K562 (cell line): ENCODE measurements around the gene SENP7. TPM values are rescaled to one million over a fixed set of nuclear protein-coding genes. Genes with fewer than 3 reads are reported as not detected.
A peak's percentile ranks its signal among the peaks of the same experiment; 100 is the strongest.

Experiments
- FOXM1 ChIP-seq, 2 experiments: fragments of 450-650 bp in 1 of 2; sonication (generic) in 1 of 2; formaldehyde crosslinking in 1 of 2; IDR thresholded peaks; 2 replicates each; pipeline versions ENCODE4 v1.6.1 to v1.9.0; 2017 to 2022; ENCODE audit warnings: low read depth in 2 of 2, mild to moderate bottlenecking in 2 of 2, missing genetic modification reagents in 1 of 2, moderate library complexity in 1 of 2
- HCFC1 ChIP-seq: IDR thresholded peaks from 2 replicates; pipeline ENCODE4 v1.6.1; 2012; ENCODE audit warnings: low read depth, low read length, improper control_type of control experiment
- MAFG ChIP-seq: fragments of 450-650 bp; conservative IDR thresholded peaks from 2 replicates; pipeline ENCODE4 v1.6.1; 2016; ENCODE audit warnings: missing genetic modification characterization, missing compliant biosample characterization
- MYBL2 ChIP-seq, 2 experiments: fragments of 450-650 bp in 1 of 2; sonication (generic) in 1 of 2; formaldehyde crosslinking in 1 of 2; IDR thresholded peaks; 2 replicates each; pipeline versions ENCODE4 v1.6.1 to v1.8.1; 2017 to 2022; ENCODE audit warnings: borderline replicate concordance in 1 of 2, inconsistent platforms in 1 of 2, low read depth in 1 of 2, mild to moderate bottlenecking in 1 of 2, missing genetic modification reagents in 1 of 2, moderate library complexity in 1 of 2
- SIRT6 ChIP-seq: IDR thresholded peaks from one replicate; pipeline ENCODE4 v1.6.1; 2012; ENCODE audit warnings: low read depth, mild to moderate bottlenecking, control low read depth, inconsistent platforms, low read length, moderate library complexity
- TCF3 ChIP-seq: sonication (generic); formaldehyde crosslinking; IDR thresholded peaks from 2 replicates; pipeline ENCODE4 v1.4.0; 2020; ENCODE audit warnings: mild to moderate bottlenecking, missing genetic modification reagents
- YY1 ChIP-seq, 3 experiments: IDR thresholded peaks; 2 replicates each; pipeline ENCODE4 v1.6.1; 2011; ENCODE audit warnings: low read length in 2 of 3, mild to moderate bottlenecking in 2 of 3, moderate library complexity in 2 of 3, borderline replicate concordance in 1 of 3, control low read depth in 1 of 3, low read depth in 1 of 3; ENCODE audit not compliant: insufficient read depth in 3 of 3, insufficient replicate concordance in 2 of 3, control insufficient read depth in 1 of 3, insufficient read length in 1 of 3; ENCODE audit errors: extremely low read depth in 1 of 3
- ZEB2 ChIP-seq: fragments of 450-650 bp; IDR thresholded peaks from 2 replicates; pipeline ENCODE4 v1.6.1; 2016
- ZNF431 ChIP-seq: sonication (generic); formaldehyde crosslinking; IDR thresholded peaks from 2 replicates; pipeline ENCODE4 v1.8.0; 2022; ENCODE audit warnings: mild to moderate bottlenecking, missing genetic modification reagents
- polyA plus RNA-seq, 8 experiments: library from polyadenylated mRNA; depleted of rRNA in 4 of 8; stranded (reverse) in 5 of 8; unstranded in 3 of 8; fragments of >200 nt; fragmentation: Nextera tagmentation in 2 of 8; fragmentation: Illumina TruSeq in 1 of 8; extraction: Ambion mirVana in 2 of 8; extraction: Trizol in 1 of 8; gene quantifications; 2 replicates each; pipeline versions ENCODE4 v1.2.1 to v1.2.3, GENCODE V29; 2011 to 2014; ENCODE audit warnings: inconsistent platforms in 1 of 8, missing spikeins in 1 of 8
- total RNA-seq, 7 experiments: library from RNA; depleted of rRNA in 6 of 7; stranded (reverse); fragments of >200 nt in 6 of 7; fragmentation: Illumina TruSeq in 2 of 7; extraction: Trizol in 2 of 7; gene quantifications; 2 replicates each; pipeline versions ENCODE4 v1.2.1 to v1.2.3, GENCODE V29; 2011 to 2021; ENCODE audit warnings: low replicate concordance in 1 of 7
- TF ChIP-seq, protein P1 (sequence below), 2 experiments: fragments of 450-650 bp; IDR thresholded peaks; 2 replicates each; pipeline ENCODE4 v1.6.1; 2016
- TF ChIP-seq, protein P2 (sequence below): fragments of 250-450 bp; sonication (Bioruptor Pico); IDR thresholded peaks from 2 replicates; pipeline ENCODE4 v1.5.0; 2021; ENCODE audit warnings: mild to moderate bottlenecking, borderline replicate concordance

Gene SENP7
- total and polyA plus RNA-seq, 9 of the 15 experiments (the other 6 are each of a cell fraction or from before 2014, with no cell fraction given) = 4.1 to 21.9 (median 10.7) TPM

DNA sequence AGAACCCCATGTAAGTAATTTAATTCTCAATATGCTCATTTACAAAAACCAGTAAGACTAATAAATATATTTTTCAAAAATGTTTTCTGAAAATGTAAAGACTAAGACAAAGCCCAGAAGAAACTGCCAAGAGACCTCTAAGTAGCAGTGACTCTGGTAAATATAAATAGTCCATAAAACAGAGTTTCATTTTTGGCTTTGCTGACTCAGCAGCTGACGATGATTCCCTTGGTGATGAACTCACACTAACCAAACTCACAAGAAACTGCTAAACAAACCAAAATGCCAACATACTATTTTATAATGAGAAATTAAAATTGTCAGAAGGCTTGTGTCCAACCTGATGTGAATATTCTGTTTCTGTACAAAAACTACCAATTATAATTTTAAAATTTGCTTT is 161.2 kb downstream of the SENP7 start (continued):
- TF ChIP-seq FOXM1 (IDR thresholded peaks at IDR 0.05; ENCODE audit: low read depth) = no peak
- TF ChIP-seq FOXM1 (CRISPR knock-in tag; IDR thresholded peaks at IDR 0.05; ENCODE audit: low read depth) = no peak
- no peak for TF ChIP-seq ZEB2
- no peak for TF ChIP-seq SIRT6
- TF ChIP-seq, protein P1, sequence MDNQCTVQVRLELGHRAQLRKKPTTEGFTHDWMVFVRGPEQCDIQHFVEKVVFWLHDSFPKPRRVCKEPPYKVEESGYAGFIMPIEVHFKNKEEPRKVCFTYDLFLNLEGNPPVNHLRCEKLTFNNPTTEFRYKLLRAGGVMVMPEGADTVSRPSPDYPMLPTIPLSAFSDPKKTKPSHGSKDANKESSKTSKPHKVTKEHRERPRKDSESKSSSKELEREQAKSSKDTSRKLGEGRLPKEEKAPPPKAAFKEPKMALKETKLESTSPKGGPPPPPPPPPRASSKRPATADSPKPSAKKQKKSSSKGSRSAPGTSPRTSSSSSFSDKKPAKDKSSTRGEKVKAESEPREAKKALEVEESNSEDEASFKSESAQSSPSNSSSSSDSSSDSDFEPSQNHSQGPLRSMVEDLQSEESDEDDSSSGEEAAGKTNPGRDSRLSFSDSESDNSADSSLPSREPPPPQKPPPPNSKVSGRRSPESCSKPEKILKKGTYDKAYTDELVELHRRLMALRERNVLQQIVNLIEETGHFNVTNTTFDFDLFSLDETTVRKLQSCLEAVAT (IDR thresholded peaks at IDR 0.05) = no peak
- no peak for TF ChIP-seq HCFC1
- no peak for TF ChIP-seq MYBL2 (IDR thresholded peaks at IDR 0.05; ENCODE audit: low read depth)
- no peak for TF ChIP-seq MYBL2 (CRISPR knock-in tag; IDR thresholded peaks at IDR 0.05; ENCODE audit: borderline replicate concordance)
- TF ChIP-seq YY1 (IDR thresholded peaks at IDR 0.05; ENCODE audit: borderline replicate concordance in 1 of 3, control insufficient read depth in 1 of 3, extremely low read depth in 1 of 3, insufficient read depth in 3 of 3, insufficient read length in 1 of 3, insufficient replicate concordance in 2 of 3, low read depth in 1 of 3, low read length in 2 of 3) = no peak
- TF ChIP-seq, protein P2, sequence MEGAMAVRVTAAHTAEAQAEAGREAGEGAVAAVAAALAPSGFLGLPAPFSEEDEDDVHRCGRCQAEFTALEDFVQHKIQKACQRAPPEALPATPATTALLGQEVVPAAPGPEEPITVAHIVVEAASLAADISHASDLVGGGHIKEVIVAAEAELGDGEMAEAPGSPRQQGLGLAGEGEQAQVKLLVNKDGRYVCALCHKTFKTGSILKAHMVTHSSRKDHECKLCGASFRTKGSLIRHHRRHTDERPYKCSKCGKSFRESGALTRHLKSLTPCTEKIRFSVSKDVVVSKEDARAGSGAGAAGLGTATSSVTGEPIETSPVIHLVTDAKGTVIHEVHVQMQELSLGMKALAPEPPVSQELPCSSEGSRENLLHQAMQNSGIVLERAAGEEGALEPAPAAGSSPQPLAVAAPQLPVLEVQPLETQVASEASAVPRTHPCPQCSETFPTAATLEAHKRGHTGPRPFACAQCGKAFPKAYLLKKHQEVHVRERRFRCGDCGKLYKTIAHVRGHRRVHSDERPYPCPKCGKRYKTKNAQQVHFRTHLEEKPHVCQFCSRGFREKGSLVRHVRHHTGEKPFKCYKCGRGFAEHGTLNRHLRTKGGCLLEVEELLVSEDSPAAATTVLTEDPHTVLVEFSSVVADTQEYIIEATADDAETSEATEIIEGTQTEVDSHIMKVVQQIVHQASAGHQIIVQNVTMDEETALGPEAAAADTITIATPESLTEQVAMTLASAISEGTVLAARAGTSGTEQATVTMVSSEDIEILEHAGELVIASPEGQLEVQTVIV (CRISPR knock-in tag) = no peak
- no peak for TF ChIP-seq ZNF431 (CRISPR knock-in tag)
- TF ChIP-seq MAFG = peak; percentile 93
- TF ChIP-seq TCF3 (CRISPR knock-in tag) = no peak
